SK-N-SH treated with all-trans-retinoic acid at 6 μM for 48 hours (cell line): ENCODE data around the gene TNNC2.

ENCODE experiments used
- RARB ChIP-seq: fragments of 250-450 bp; sonication (Bioruptor Pico); IDR thresholded peaks from 2 replicates; pipeline ENCODE4 v1.8.0; 2021; ENCODE audit warnings: mild to moderate bottlenecking, moderate library complexity
- ZNF8 ChIP-seq: fragments of 450-650 bp; formaldehyde crosslinking; IDR thresholded peaks from 2 replicates; pipeline ENCODE4 v1.5.0; 2020; ENCODE audit warnings: mild to moderate bottlenecking, moderate library complexity
- TF ChIP-seq, protein P1 (sequence below): fragments of 250-450 bp; sonication (Bioruptor Pico); IDR thresholded peaks from 2 replicates; pipeline ENCODE4 v1.8.0; 2020; ENCODE audit warnings: mild to moderate bottlenecking, moderate library complexity, borderline replicate concordance

DNA sequence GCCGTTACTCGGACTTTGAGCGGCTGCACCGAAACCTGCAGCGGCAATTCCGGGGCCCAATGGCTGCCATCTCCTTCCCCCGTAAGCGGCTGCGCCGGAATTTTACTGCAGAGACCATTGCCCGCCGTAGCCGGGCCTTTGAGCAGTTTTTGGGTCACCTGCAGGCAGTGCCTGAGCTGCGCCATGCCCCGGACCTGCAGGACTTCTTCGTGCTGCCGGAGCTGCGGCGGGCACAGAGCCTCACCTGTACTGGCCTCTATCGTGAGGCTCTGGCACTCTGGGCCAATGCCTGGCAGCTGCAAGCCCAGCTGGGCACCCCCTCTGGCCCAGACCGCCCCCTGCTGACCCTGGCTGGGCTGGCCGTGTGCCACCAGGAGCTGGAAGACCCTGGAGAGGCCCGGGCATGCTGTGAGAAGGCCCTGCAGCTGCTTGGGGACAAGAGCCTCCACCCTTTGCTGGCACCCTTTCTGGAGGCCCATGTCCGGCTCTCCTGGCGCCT, 13.6 kb upstream of the TNNC2 start:
- TF ChIP-seq, protein P1, sequence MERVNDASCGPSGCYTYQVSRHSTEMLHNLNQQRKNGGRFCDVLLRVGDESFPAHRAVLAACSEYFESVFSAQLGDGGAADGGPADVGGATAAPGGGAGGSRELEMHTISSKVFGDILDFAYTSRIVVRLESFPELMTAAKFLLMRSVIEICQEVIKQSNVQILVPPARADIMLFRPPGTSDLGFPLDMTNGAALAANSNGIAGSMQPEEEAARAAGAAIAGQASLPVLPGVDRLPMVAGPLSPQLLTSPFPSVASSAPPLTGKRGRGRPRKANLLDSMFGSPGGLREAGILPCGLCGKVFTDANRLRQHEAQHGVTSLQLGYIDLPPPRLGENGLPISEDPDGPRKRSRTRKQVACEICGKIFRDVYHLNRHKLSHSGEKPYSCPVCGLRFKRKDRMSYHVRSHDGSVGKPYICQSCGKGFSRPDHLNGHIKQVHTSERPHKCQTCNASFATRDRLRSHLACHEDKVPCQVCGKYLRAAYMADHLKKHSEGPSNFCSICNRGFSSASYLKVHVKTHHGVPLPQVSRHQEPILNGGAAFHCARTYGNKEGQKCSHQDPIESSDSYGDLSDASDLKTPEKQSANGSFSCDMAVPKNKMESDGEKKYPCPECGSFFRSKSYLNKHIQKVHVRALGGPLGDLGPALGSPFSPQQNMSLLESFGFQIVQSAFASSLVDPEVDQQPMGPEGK (CRISPR knock-in tag) = no peak
- TF ChIP-seq ZNF8 (CRISPR knock-in tag) = no peak
- no peak for TF ChIP-seq RARB (CRISPR knock-in tag)
